UCSD-AML1 (cell line): ENCODE measurements around the gene PTCSC3.
"Not testable (repeated sequence)": the region's sequence is repeated elsewhere in the genome, so short reads cannot be mapped to it uniquely, and the experiment has no call there.

Experiments used
- DNase-seq: peaks from one replicate; lab custom pipeline; 2025; ENCODE audit not compliant: unreplicated experiment; lab: John Stamatoyannopoulos, UW

The PTCSC3 gene

DNA sequence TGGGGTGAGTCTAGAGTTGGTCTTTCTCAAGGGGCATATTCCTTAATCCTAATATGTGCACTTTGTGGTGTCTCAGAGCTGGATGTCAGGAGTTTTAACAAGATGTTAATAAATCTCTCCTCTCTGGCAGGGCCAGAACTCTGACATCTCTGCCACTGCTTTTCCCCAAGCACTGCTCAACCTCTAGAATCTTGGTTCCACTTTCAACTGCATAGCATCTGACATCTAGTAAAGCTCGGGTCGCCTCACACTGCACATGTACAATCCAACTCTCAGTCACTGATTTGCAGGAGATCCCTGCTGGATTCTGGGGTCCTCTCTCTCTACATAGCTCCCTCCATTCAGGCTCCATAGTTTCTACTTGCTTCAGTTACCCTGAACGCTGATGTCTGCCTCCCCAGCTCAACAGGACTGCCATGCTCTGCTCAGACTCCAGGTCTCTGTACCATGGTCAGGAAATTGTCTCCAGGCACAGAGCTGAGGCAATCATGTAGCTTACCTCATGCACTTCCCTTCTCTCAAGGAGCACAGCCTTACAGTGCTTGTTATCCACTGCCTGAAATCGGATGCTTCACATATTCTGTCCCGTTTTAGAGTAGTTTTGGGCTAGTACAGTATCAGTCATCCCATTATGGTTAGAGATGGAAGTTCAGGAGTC is 1.6 kb downstream of the PTCSC3 start:
- no peak for DNase-seq

DNA sequence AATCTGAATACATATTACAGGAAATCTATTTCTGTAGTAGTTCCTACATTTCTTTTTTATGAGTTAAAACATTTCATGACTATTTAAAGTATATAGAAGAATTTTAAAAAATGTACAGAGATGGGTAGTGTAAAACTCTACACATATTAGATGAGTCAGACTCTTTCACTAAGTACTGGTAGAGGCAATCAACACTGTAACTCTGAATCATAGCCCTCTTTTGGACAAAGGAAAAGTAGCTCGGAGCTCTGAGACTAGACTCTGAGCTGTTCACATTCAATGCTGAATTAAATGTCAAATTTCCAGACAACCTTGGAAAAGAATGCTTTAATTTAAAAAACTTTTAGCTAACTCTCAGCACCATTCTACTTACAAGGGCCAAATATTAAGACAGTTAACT is 3.4 kb downstream of the PTCSC3 start:
- DNase-seq, result no peak

DNA sequence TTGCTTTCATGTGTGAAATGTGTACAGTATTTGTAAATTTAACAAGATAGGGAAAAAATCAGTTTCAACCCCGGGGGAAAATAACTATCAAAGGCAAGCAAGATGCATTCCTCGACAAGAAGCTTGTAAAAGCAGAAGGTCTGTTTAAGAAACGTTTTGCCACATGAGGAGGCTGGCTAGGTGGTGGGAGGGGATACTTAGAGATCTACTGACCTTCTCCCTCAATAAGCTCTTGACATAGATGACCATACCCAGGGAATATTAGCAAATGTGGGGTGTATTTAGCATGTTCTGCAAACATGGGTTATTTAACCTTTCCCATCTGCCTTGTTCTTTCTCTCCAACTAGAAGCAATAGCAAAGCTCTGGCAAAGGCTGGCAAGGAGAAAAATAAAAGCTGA is 4.9 kb downstream of the PTCSC3 start:
- DNase-seq, result no peak

DNA sequence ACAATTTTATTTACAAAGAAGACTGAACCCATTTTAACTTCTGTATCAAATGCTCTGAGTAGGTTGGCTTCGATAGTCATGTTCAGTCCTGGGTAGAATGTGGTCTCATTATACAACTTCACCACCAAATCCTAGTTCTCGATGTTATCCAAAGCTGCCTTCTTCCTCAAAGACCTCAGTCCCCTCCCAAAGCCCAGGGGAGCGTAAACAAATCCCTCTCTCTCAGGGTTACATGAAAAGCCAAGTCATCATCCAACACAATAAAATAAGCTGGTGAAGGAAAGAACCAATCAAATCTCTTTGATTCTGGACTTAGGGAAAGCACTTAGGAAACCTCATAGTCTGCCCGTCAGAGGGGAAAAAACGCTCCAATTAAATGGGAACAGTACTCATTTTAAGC is 9.1 kb downstream of the PTCSC3 start:
- DNase-seq, result no peak

DNA sequence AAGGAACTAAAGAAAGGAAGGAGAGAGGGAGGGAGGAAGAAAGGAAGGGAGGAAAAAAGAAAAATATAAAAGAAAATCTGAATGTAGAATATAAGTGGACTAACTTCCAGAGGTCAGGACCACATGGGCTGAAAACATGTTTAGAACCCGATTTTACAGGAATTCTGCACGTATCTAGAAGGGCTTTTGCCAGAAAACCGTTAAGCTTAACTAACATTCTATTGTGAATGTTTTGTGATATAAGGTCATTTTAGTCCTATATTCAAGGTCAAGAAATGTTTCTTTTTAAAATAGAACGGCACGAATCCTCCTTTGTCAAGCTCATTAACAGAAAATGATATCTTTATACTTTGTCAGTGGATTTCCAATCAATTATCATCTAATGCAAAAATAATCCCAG is 13.1 kb downstream of the PTCSC3 start:
- no peak for DNase-seq

DNA sequence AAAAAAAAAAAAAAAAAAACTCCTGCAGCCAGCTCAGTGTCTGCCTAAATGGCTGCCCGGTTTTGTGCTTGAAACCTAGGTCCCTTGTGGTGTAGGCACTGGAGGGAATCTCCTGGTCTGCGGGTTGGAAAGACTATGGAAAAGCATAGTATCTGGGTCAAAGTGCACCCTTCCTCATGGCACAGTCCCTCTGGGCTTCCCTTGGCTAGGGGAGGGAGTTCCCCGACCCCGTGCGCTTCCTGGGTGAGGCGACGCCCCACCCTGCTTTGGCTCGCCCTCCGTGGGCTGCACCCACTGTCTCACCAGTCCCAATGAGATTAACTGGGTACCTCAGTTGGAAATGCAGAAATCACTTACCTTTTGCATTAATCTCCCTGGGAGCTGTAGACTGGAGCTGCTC is 14.3 kb downstream of the PTCSC3 start:
- DNase-seq, result no peak

DNA sequence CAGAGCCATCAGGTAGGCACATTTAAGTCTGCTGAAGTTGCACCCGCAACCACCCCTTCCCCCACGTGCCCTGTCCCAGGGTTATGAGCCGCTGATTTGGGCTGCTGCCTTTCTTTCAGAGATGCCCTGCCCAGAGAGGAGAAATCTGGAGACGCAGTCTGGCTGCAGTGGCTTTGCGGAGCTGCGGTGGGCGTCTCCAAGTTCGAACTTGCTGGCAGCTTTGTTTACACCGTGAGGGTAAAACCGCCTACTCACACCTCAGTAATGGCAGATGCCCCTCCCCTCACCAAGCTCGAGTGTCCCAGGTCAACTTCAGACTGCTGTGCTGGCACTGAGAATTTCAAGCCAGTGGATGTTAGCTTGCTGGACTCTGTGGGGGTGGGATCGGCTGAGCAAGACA is 14.7 kb downstream of the PTCSC3 start:
- DNase-seq, result no peak

DNA sequence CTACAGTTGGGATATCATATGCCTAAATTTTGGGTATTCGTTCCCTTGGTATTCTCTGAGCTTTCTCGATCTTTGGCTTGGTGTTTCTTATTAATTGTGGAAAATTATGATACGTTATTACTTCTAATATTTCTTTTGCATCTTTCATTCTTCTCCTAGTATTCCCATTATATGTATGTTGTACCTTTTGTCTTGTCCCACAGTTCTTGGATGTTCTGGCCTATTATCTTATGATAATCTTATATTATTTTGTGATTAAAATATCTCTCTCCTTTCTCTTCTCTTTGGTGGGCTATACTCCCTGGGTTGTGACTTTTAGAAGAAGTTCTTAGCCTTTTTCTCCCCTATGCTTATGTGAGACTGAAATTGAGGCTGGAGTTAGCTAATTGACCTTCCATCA is 25.2 kb downstream of the PTCSC3 start:
- DNase-seq, result no peak

DNA sequence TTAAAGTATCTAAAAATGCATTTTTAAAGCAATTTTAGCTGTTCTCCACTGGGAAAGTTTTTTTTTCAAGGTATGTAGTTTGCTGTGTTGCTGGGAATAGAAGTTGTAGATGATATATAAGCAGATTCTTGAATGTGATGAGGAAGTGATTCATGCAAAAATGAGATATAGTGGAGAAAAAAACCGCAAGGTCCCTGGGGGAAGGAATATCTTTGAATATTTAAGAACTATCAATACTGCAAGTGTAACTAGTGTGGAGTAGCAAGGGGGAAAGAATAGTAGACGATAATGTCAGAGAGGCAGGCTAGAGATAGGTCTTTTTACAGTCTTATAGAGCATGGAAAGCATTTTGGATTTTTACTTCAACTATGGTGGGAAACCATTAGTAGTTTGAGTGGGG is 42.5 kb downstream of the PTCSC3 start:
- DNase-seq, result no peak

DNA sequence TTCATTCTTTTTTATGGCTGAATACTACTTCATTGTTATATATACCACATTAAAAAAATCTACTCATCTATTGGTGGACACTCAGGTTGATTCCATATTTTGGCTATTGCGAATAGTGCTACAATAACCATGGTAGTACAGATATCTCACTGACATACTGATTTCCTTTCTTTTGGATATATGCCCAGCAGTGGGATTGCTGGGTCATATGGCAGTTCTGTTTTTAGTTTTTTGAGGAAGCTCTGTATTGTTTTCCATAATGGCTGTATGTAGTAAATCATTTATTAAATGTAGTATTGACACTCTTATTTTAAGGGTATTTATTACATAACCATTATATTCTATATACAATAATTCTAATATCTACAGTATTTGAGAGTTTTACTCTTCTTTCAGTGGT is 43.7 kb downstream of the PTCSC3 start:
- DNase-seq, result no peak

DNA sequence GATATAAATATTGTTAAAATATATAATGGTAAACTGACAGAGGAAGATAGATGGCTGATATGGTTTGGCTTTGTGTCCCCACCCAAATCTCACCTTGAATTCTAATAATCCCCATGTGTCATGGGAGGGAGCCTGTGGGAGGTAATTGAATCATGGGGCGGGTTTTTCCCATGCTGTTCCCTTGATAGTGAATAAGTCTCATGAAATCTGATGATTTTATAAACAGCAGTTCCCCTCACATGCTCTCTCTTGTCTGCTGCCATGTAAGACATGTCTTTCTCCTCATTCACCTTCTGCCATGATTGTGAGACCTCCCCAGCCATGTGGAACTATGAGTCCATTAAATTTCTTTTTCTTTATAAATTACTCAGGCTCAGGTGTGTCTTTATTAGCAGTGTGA is 46.3 kb downstream of the PTCSC3 start:
- no peak for DNase-seq

DNA sequence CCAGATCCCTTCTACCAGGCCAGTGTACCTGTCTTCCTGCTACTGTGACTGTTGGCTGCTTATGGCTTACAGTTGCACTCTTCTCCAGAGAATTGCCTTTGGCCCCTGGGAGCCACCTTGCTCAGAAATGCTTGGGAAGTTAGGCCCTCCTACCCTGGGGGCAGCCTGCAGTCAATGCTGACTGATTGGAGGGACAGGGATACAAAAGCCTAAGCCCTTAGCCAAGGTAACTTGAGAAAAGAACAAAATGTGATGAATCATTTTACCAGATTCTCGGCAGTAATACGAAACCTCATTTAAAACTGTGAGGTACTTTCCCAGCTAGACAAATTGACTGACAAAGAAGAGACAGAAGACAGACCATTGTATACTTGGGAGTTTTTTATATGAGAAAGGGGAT is 47.3 kb downstream of the PTCSC3 start:
- DNase-seq, result no peak

DNA sequence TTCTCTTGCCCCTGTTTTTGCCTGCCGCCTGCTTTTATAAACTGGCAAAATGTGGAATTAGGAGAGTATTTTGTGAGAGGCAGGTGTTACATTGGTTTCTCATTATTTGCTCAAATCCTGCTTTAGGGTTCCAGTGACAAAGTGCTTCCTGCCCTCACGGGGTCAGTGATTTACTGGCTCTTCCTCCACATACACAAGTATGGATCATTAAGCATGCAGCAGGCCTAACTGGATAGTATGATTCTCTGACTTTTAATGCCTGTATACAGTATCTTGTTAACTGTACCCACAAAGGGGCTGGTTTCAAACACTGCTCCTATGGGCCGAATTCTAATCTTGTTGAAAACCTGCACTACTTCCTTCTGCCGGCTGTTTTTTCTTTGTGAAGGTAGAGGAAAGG is 63.2 kb downstream of the PTCSC3 start:
- no peak for DNase-seq

DNA sequence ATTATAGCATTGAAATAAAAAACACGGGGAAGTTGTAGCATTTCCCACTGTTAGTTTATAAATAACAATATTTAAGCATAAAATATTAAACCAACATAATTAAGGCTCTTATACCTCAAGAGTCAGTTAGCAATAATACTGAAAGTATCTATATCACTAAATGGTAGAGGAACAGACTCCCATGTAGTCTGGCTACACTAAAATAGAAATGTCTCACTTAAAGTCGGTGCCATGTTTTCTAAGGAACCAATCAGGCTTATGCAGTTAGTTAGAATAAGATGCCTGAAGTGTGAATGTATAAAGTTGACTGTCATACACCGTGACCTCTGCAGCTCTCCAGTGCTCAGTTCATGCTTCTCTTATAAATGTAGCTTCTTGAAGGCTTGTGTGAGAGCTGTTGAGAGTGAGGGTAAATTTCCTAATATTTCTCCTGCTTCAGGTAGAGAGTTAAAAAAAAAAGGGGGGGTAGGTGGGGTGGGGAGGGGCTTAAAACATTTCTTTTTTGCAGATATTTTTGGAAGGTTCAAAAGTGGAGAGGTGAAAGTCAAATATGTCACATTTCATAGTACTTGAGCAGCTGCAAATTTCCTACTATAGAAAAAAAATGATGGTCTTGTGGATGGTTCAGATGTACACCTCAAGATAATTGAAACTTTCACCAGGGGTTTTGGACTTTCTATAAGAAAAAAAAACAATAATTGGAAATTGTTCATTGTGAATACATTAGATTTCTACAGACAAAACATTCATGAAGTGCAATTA is 64.5 kb downstream of the PTCSC3 start:
- DNase-seq, result no peak

DNA sequence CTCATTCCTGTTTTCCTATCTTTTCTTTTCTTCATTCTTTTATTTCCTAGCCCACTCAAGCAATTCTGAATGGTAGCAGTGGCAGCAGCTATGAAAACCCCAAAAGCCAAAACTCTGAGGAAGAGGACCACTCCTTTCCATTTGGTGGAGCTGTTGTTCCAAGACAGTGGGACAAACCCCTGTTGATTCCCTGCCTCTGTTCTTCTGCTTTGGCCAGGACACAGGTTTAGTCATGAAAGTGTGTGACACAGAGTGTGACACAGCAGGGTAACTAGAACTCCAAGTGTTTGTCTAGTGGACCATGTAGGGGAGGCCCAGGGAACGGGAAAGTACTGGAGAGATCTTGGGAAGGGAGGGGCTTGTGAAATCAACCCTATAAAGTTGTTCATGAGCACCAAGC is 71.1 kb downstream of the PTCSC3 start:
- no peak for DNase-seq

DNA sequence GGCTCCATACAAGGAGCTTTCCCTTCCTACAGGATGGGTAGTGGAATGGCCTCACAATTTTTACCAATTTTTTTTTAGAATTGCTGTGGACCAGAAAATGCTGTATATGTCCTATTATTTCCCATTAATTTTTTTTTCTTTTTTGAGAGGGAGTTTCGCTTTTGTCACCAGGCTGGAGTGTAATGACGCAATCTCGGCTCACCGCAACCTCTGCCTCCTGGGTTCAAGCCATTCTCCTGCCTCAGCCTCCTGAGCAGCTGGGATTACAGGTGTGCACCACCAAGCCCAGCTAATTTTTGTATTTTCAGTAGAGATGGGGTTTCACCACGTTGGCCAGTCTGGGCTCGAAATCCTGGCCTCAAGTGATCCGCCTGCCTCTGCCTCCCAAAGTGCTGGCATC is 72.3 kb downstream of the PTCSC3 start:
- DNase-seq, result not testable (repeated sequence)

DNA sequence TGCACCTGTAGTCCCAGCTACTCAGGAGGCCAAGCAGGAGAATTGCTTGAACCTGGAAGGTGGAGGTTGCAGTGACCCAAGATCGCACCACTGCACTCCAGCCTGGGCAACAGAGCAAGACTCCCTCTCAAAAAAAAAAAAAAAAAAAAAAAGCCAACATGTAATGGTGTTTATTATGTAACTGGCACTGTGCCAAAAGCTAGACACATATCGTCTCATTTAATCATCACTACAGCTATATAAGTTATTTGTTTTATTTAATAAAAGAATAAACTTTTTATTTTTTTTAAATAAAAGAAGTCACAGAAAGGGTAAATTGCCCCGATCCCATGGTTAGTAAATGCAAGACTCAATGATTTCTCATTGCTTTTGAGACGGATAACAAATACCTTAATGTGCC is 76.9 kb downstream of the PTCSC3 start:
- no peak for DNase-seq

DNA sequence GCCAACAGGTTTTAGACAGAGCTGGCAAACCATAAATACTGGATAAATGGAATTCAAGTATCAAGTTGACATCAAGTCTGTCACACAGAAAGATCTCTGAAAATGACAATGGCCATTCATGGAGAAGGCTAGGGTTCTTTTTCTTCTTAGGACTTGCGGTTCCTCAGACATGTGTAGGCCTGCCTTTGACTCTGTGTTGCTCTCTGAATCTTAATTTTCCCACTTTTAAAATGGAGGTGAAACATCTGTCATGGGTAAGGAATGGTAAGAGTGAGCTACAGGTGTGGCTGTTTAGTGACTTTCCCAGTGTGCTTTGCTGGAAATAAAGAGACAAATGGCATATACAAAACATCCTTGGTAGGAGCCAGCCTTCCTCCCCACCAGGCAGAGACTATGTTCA is 79.2 kb downstream of the PTCSC3 start:
- no peak for DNase-seq

DNA sequence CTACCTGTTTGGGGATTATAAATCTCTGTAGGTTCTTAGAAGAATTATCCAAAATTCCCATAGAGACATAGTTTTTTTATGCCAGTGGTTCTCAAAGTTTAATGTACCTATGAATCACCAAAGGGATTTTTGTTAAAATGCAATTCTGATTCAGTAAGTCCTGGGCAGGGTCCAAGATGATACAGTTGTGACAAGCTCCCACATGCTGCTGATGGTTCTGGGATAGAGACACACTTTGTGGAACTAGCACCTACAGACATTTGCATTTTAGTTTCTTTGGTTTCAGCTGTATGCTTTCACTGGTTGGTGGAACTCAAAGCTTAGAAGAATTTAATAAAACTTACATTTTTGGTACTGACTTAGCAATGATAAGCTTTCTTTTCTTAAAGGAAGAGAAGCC is 80.4 kb downstream of the PTCSC3 start:
- no peak for DNase-seq

DNA sequence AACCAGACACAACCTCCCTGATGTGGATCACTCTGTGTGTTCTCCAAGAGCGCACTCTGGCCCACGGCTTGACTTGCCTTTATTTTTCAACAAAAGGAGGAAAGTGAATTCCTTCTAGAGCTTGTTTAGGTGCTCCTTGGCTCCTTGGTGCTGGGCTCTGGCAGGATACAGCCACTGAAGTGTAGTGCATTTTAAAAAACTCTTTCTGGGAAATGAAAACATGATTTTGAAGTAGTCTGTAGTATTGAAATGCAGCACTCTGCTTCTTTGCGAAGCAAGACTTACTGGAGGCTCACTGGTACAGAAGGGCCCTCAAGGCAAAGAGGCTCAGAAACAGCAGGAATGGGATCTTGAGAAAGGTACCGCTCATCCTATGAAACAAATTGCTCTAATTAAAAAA is 81.6 kb downstream of the PTCSC3 start:
- DNase-seq, result no peak

DNA sequence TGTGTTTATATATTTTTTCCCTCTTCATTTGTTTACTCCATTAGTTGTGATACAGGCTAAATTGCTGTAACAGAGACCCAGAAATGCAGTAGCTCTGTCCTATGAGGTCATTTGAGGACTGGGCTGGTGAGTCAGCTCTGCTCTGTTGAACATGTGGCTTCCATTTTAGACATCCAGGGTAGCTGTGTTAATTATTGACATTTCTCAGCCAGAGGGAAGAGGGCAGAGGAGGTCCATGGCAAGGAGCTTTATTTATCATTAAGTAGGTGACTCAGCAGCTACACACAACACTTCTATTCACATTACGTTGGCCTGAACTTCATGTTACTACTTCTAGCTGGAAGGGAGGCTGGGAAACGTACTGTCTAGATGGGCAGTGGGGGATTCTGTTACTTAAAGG is 85.4 kb downstream of the PTCSC3 start:
- no peak for DNase-seq

DNA sequence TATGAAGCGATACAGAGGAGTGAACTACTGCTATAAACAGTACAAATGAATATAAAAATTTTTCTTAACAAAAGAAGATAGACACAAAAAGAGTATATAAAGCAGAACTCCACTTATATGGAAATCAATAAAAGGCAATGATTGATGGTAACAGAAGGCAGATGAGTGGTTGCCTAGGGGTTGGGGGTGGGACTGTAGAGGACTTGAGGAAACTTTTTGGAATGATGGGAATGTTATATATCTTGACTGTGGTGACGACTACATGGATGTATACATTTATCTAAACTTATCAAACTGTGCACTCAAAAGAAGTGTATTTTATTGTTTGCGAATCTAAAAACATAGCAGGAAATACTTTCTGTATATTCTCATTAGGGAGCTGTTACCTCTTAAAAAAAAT is 89.1 kb downstream of the PTCSC3 start:
- no peak for DNase-seq
